Neuronal stem cell (in vitro differentiated cells): ENCODE data around the gene SPEF2.

Experiments used
- DNase-seq: peaks from one replicate; pipeline ENCODE4 v3.0.0-alpha.2; 2013; ENCODE audit warnings: low spot score
- H2AFZ ChIP-seq: one replicate; pipeline ENCODE4 v1.6.1; 2013; ENCODE audit warnings: mild to moderate bottlenecking, low read length, inconsistent platforms
- H2AK5ac ChIP-seq: 2 replicates; pipeline ENCODE4 v1.6.1; 2013; ENCODE audit warnings: low read depth, mild to moderate bottlenecking, inconsistent platforms, low read length, moderate library complexity, mixed read lengths
- H2BK120ac ChIP-seq: 2 replicates; pipeline ENCODE4 v1.6.1; 2013; ENCODE audit warnings: low read depth, mild to moderate bottlenecking, inconsistent platforms, low read length, moderate library complexity, mixed read lengths
- H2BK12ac ChIP-seq: one replicate; pipeline ENCODE4 v1.6.1; 2013; ENCODE audit warnings: low read length, inconsistent platforms
- H2BK15ac ChIP-seq: 2 replicates; pipeline ENCODE4 v1.6.1; 2013; ENCODE audit warnings: mild to moderate bottlenecking, low read length, inconsistent platforms, mixed read lengths
- H2BK5ac ChIP-seq: one replicate; pipeline ENCODE4 v1.6.1; 2013; ENCODE audit warnings: inconsistent platforms, mild to moderate bottlenecking, low read length, moderate library complexity
- H3K14ac ChIP-seq: one replicate; pipeline ENCODE4 v1.6.1; 2013; ENCODE audit warnings: low read length, inconsistent platforms
- H3K18ac ChIP-seq: 2 replicates; pipeline ENCODE4 v1.6.1; 2013; ENCODE audit warnings: low read length, inconsistent platforms
- H3K23ac ChIP-seq: 2 replicates; pipeline ENCODE4 v1.6.1; 2013; ENCODE audit warnings: low read depth, mild to moderate bottlenecking, mixed read lengths, low read length, inconsistent platforms; ENCODE audit not compliant: poor library complexity
- H3K27ac ChIP-seq: replicated peaks from 3 replicates; pipeline ENCODE4 v1.5.1; 2013; ENCODE audit warnings: low read length, inconsistent platforms
- H3K27me3 ChIP-seq, 3 experiments: 2 replicates each; pipeline ENCODE4 v1.6.1; 2013; ENCODE audit warnings: low read length in 3 of 3, mild to moderate bottlenecking in 2 of 3, inconsistent platforms in 1 of 3, low read depth in 1 of 3, mixed read lengths in 1 of 3, moderate library complexity in 1 of 3; ENCODE audit not compliant: control insufficient read depth in 3 of 3, insufficient read depth in 3 of 3
- H3K36me3 ChIP-seq, 2 donors: replicated peaks in 1 of 2; 2 replicates each; pipeline ENCODE4 v1.6.1; 2013; ENCODE audit warnings: low read length in 2 of 2; ENCODE audit not compliant: control insufficient read depth in 2 of 2, insufficient read depth in 2 of 2
- H3K4ac ChIP-seq: 2 replicates; pipeline ENCODE4 v1.6.1; 2013; ENCODE audit warnings: inconsistent platforms, mild to moderate bottlenecking, low read length, moderate library complexity
- H3K4me1 ChIP-seq, 2 donors: 1 replicate in 1 of 2; 2 replicates in 1 of 2; pipeline ENCODE4 v1.6.1; 2013; ENCODE audit warnings: low read length in 2 of 2, low read depth in 1 of 2; ENCODE audit not compliant: control insufficient read depth in 2 of 2, insufficient read depth in 1 of 2
- H3K4me2 ChIP-seq: one replicate; pipeline ENCODE4 v1.6.1; 2013; ENCODE audit warnings: mild to moderate bottlenecking, low read length, inconsistent platforms; ENCODE audit not compliant: insufficient read depth, poor library complexity, severe bottlenecking
- H3K4me3 ChIP-seq, 2 donors: 2 replicates each; pipeline ENCODE4 v1.5.1; 2013; ENCODE audit warnings: low read length in 2 of 2, mild to moderate bottlenecking in 2 of 2, inconsistent platforms in 1 of 2, moderate library complexity in 1 of 2
- H3K79me1 ChIP-seq: one replicate; pipeline ENCODE4 v1.6.1; 2013; ENCODE audit warnings: low read depth, mild to moderate bottlenecking, inconsistent platforms, low read length, moderate library complexity
- H3K9ac ChIP-seq: one replicate; pipeline ENCODE4 v1.6.1; 2013; ENCODE audit warnings: mild to moderate bottlenecking, low read depth, low read length, inconsistent platforms; ENCODE audit not compliant: poor library complexity
- H3K9me3 ChIP-seq, 2 donors: replicated peaks in 1 of 2; 2 replicates each; pipeline versions ENCODE3 to v1.6.1; 2013; ENCODE audit warnings: low read length in 2 of 2, mild to moderate bottlenecking in 2 of 2, inconsistent platforms in 1 of 2, low read depth in 1 of 2, mixed read lengths in 1 of 2, moderate library complexity in 1 of 2; ENCODE audit not compliant: control insufficient read depth in 2 of 2, insufficient read depth in 1 of 2
- H4K8ac ChIP-seq: one replicate; pipeline ENCODE4 v1.6.1; 2013; ENCODE audit warnings: low read depth, mild to moderate bottlenecking, inconsistent platforms, low read length, moderate library complexity
- H4K91ac ChIP-seq: one replicate; pipeline ENCODE4 v1.6.1; 2013; ENCODE audit warnings: low read length, low read depth, mild to moderate bottlenecking, inconsistent platforms; ENCODE audit not compliant: poor library complexity
- WGBS, 2 donors: extraction: QIAGEN DNeasy Blood & Tissue Kit; methylation state at CpG; one replicate each; pipeline ENCODE4 v1.1.7; 2013; ENCODE audit warnings: missing lambda C conversion rate in 2 of 2, mixed read lengths in 1 of 2; ENCODE audit not compliant: insufficient read length in 2 of 2, insufficient replicate concordance in 1 of 2; ENCODE audit errors: extremely low coverage in 2 of 2; 5-methylcytosine and 5-hydroxymethylcytosine counted together

Gene SPEF2

GRCh38 chr5:35687961-35688360 is 70.3 kb downstream of the SPEF2 start:
- Histone ChIP-seq H3K79me1 (no peaks in the 10 kb centered on the region), H4K91ac (no peak overlapping the region), H3K4me2 (no peak overlapping the region), H2AK5ac (no peak overlapping the region), H3K14ac (no peak overlapping the region), H3K4me1 (no peaks in the 10 kb centered on the region), H2BK15ac (no peak overlapping the region), H3K9ac (no peak overlapping the region), H3K18ac (no peak overlapping the region), H2BK5ac (no peak overlapping the region), H3K9me3 (no peaks in the 10 kb centered on the region), H2BK12ac (no peak overlapping the region), H3K4me3 (no peak overlapping the region), H2AFZ (no peak overlapping the region), H3K23ac (no peak overlapping the region), H3K27ac (no peak overlapping the region), H2BK120ac (no peak overlapping the region), H3K36me3 (no peaks in the 10 kb centered on the region), H3K4ac (no peak overlapping the region), H3K27me3 (no peaks in the 10 kb centered on the region), H4K8ac (no peak overlapping the region)
- WGBS, 2 donors, result no CpG with 5 or more reads among the region's 2 CpGs
- DNase-seq, result no peak

- H3K14ac ChIP-seq, result no peak overlapping the region
- no peak overlapping the region for H2AK5ac ChIP-seq
- H3K27me3 ChIP-seq, result no peaks in the 10 kb centered on the region
- no peak overlapping the region for H4K91ac ChIP-seq
- WGBS, 2 donors, result no CpG with 5 or more reads among the region's 2 CpGs
- H2BK5ac ChIP-seq, result no peak overlapping the region
- H3K9me3 ChIP-seq, result no peaks in the 10 kb centered on the region
- H3K27ac ChIP-seq, result no peak overlapping the region
- H2BK15ac ChIP-seq, result no peak overlapping the region
- H3K4me1 ChIP-seq, result peaks cover 0 to 6% of the 10 kb centered on the region in 2 donors
- H2AFZ ChIP-seq, result no peak overlapping the region
- no peak overlapping the region for H2BK120ac ChIP-seq
- no peak overlapping the region for H3K4me3 ChIP-seq
- no peak overlapping the region for H4K8ac ChIP-seq
- H3K4ac ChIP-seq, result no peak overlapping the region
- H3K18ac ChIP-seq, result no peak overlapping the region
- DNase-seq, result no peak
- H3K79me1 ChIP-seq, result no peaks in the 10 kb centered on the region
- H3K23ac ChIP-seq, result no peak overlapping the region
- no peak overlapping the region for H3K9ac ChIP-seq
- H2BK12ac ChIP-seq, result no peak overlapping the region
- H3K36me3 ChIP-seq, result no peaks in the 10 kb centered on the region
- no peak overlapping the region for H3K4me2 ChIP-seq
These were observed 76.8 kb downstream of the SPEF2 start for GRCh38 chr5:35694481-35694880.

- H2BK5ac ChIP-seq, result no peak overlapping the region
- H2BK12ac ChIP-seq, result no peak overlapping the region
- peaks cover 0 to 6% of the 10 kb centered on the region in 2 donors for H3K4me1 ChIP-seq
- H3K4ac ChIP-seq, result no peak overlapping the region
- no peaks in the 10 kb centered on the region for H3K79me1 ChIP-seq
- WGBS, 2 donors, result no CpG with 5 or more reads among the region's 4 CpGs
- H3K4me2 ChIP-seq, result no peak overlapping the region
- no peak overlapping the region for H2BK120ac ChIP-seq
- no peak overlapping the region for H3K14ac ChIP-seq
- H2BK15ac ChIP-seq, result no peak overlapping the region
- no peak overlapping the region for H3K18ac ChIP-seq
- H2AK5ac ChIP-seq, result no peak overlapping the region
- H3K27ac ChIP-seq, result no peak overlapping the region
- DNase-seq, result no peak
- no peak overlapping the region for H3K9ac ChIP-seq
- H4K8ac ChIP-seq, result no peak overlapping the region
- H3K23ac ChIP-seq, result no peak overlapping the region
- no peaks in the 10 kb centered on the region for H3K9me3 ChIP-seq
- H3K36me3 ChIP-seq, result no peaks in the 10 kb centered on the region
- H4K91ac ChIP-seq, result no peak overlapping the region
- no peaks in the 10 kb centered on the region for H3K27me3 ChIP-seq
- no peak overlapping the region for H3K4me3 ChIP-seq
- H2AFZ ChIP-seq, result no peak overlapping the region
These were observed 80.6 kb downstream of the SPEF2 start for GRCh38 chr5:35698047-35698808.

DNA sequence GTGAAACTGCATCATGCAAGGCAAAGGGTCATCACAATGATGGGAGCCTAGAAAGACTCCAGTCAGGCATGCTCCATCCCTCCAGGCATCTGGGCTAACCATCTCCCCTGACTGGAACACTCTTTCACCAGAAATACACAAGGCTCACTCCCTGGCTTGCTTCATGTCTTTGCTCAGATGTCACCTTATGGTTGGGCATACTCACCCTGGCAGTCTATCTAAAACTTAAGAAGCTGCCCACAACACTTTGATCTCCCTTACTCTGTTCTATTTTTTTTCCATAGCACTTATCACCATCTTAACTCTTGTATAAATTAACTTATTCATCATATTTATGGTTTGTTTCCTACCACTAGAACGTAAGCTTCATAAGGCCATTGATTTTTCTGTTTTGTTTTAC is 90.0 kb downstream of the SPEF2 start:
- Histone ChIP-seq H4K91ac (no peak overlapping the region), H2BK12ac (no peak overlapping the region), H3K4me3 (peak overlapping the region in 1 of 2 donors; percentile 42), H3K27me3 (no peaks in the 10 kb centered on the region), H3K27ac (no peak overlapping the region), H3K18ac (no peak overlapping the region), H2BK120ac (no peak overlapping the region), H3K79me1 (no peaks in the 10 kb centered on the region), H2AK5ac (no peak overlapping the region), H3K9ac (no peak overlapping the region), H3K4ac (no peak overlapping the region), H2AFZ (no peak overlapping the region), H3K23ac (no peak overlapping the region), H3K4me2 (no peak overlapping the region), H2BK5ac (no peak overlapping the region), H3K4me1 (no peaks in the 10 kb centered on the region), H2BK15ac (no peak overlapping the region), H3K36me3 (no peaks in the 10 kb centered on the region), H3K14ac (no peak overlapping the region), H4K8ac (no peak overlapping the region), H3K9me3 (no peaks in the 10 kb centered on the region)
- no CpG with 5 or more reads among the region's 1 CpG for WGBS, 2 donors
- DNase-seq, result no peak
